HG02798 (cell line): ENCODE data around the gene IGBP1.
A peak's percentile ranks its signal among the peaks of the same experiment; 100 is the strongest.
"Not testable (repeated sequence)": the region's sequence is repeated elsewhere in the genome, so short reads cannot be mapped to it uniquely, and the experiment has no call there.

ENCODE experiments used
- ATAC-seq: cut with Tn5 transposase; IDR thresholded peaks from one replicate; pipeline ENCODE4 v1.9.1; 2021; ENCODE audit warnings: mild to moderate bottlenecking; ENCODE audit not compliant: unreplicated experiment, poor library complexity

IGBP1 gene

GRCh38 chrX:70133303-70134115 lies at the start of gene IGBP1:
IGBP1 (plus strand) TSS chrX:70133447; CDS start chrX:70133948, 501 bp downstream.
- peak; percentile 95 for ATAC-seq

GRCh38 chrX:70084592-70085240 lies 48.5 kb upstream of the IGBP1 start:
- ATAC-seq: no peak

GRCh38 chrX:70087857-70088630 lies 45.2 kb upstream of the IGBP1 start:
- no peak for ATAC-seq

- ATAC-seq: no peak
Observed at GRCh38 chrX:70088751-70089150, 44.5 kb upstream of the IGBP1 start.

GRCh38 chrX:70089604-70090297 lies 43.5 kb upstream of the IGBP1 start:
- ATAC-seq: no peak

- no peak for ATAC-seq
Observed at GRCh38 chrX:70092247-70092646, 41.0 kb upstream of the IGBP1 start.

GRCh38 chrX:70096052-70096451 lies 37.2 kb upstream of the IGBP1 start:
- ATAC-seq: no peak

DNA sequence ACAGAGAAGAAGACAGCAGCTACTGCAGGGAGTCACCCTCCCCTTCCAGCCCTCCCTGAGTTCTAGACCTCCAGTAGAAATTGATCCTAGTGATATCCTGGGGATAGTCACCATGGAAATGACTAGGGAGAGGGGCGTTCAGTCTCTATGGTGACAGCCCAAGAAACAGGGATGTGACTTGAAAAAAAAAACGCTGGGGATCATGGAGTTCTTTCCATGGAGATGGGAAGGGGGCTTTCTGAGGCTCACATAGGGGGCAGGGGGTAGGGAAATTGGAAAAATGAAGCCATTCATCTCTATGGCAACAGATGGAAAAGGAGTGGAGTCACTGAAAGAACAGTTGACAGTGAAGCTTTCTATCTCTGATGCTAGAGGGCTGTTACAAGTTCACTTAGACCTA lies 28.0 kb upstream of the IGBP1 start:
- no peak for ATAC-seq

DNA sequence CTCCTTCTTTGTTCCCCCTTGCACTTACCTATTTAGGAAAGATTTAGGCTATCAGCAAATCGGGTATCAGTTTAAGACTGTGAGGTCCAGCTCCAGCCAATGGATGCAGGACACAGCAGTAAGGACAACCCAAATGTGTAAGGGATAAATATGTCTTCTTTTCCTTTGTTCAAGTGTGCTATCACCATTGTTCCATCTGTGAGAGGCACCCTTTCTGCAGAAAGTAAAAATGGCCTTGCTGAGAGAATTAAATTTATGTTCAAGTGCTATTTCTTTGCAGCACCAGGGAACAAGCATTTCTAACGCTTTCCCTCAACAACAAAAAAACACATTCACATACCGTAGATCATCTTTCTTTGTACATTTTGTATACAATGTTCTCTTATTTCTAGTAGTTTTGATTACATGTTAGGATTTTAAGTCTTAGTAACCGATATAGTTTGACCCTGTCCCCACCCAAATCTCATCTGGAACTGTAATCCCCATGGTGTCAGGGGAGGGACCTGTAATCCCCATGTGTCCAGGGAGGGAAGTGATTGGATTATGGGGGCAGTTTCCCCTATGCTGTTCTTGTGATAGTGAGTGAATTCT lies 21.7 kb upstream of the IGBP1 start:
- ATAC-seq: not testable (repeated sequence)

- ATAC-seq: no peak
Observed at GRCh38 chrX:70117738-70118137, 15.5 kb upstream of the IGBP1 start.

GRCh38 chrX:70123014-70123413 lies 10.2 kb upstream of the IGBP1 start:
- not testable (repeated sequence) for ATAC-seq

DNA sequence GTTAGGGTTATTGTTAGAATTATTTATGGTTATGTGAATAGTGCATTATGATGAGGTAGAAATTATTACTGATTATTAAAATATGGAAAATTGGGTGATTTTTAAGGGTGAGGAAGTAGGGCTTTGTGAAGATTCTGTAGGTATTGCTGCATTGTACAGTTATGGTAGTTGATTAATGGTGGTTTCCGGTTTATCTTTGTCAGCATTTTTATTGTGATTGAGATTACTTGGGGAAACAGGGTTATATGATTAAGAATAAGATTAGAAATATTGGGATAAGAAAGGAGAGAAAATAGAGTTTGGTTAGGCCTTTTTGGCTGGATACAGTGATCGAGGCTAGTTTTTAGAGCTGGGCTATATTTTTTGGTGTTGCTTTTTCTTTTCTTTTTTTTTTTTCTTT lies 8.6 kb upstream of the IGBP1 start:
- no peak for ATAC-seq

DNA sequence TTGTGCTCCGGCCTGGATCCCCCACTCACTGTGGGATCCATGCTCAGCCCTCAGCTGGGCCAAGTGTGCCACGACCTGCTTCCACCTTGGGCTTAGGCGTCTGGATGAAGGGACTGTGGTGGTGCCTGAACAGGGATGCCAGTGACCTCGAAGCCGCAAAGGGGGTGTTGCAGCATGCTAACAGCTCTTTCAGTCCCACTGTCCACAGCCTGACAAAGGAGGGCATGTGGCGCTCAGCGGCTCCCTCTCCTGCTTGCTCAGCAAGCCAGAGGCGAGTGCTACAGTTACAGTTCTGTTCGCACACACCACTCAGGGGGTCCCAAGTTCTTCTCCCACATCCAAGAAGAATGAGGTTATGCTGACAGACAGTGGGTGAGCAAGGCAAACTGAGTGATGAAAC lies 5.2 kb upstream of the IGBP1 start:
- no peak for ATAC-seq

- no peak for ATAC-seq
Observed at GRCh38 chrX:70129816-70130215, 3.4 kb upstream of the IGBP1 start.

- ATAC-seq: no peak
Observed at GRCh38 chrX:70132224-70132623, 1.0 kb upstream of the IGBP1 start.

- ATAC-seq: peak; percentile 12
Observed at GRCh38 chrX:70132877-70133302, 357 bp upstream of the IGBP1 start.

- peak; percentile 24 for ATAC-seq
Observed at GRCh38 chrX:70134116-70134477, 850 bp downstream of the IGBP1 start.

- ATAC-seq: no peak
Observed at GRCh38 chrX:70138622-70139021, 5.4 kb downstream of the IGBP1 start.

- ATAC-seq: no peak
Observed at GRCh38 chrX:70139736-70140135, 6.5 kb downstream of the IGBP1 start.

DNA sequence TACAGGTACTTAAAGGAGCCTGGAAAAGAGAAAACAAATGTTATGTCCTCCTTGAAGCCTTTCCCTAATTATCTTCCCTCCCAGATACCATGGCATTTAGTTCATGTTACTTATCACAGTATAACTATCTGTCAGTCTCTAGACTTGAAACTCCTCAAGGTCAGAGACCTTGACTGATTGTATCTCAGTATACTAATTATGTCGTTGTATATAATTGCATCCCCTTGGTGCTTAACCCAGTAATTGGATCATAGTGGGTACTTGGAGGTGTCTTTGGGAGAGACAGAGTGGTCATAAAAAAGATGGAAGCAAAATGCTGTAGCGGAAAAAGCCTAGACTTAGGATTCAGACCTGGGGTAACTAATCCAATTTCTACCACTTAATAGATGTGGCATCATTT lies 8.1 kb downstream of the IGBP1 start:
- ATAC-seq: no peak
